HG03558 (cell line): ENCODE data around the gene SEMA3D.

Experiments used
- ATAC-seq: cut with Tn5 transposase; IDR thresholded peaks from one replicate; pipeline ENCODE4 v1.9.1; 2021; ENCODE audit warnings: moderate number of reproducible peaks; ENCODE audit not compliant: unreplicated experiment; ENCODE audit errors: extremely low read depth

SEMA3D gene

GRCh38 chr7:85133560-85133959, 53.3 kb downstream of the SEMA3D start:
- no peak for ATAC-seq

DNA sequence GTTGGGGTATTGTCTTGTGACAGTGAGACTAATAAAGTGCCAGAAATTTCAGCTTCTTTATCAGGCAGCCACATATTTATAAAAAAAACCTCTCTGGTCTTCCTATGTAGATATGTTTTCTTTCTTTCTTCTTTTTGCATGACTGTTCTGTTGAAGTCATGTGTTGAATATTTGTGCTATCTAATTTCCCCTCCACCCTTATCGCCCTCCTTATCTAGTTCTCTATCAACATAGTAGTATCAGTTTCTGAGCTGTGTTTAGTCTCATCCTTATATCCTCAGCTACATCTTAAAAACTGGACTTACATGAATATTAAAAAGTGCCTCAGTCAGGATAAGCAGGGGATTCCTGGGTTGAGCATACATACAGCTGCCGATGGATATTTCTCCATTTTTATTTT, 53.9 kb downstream of the SEMA3D start:
- ATAC-seq: no peak

DNA sequence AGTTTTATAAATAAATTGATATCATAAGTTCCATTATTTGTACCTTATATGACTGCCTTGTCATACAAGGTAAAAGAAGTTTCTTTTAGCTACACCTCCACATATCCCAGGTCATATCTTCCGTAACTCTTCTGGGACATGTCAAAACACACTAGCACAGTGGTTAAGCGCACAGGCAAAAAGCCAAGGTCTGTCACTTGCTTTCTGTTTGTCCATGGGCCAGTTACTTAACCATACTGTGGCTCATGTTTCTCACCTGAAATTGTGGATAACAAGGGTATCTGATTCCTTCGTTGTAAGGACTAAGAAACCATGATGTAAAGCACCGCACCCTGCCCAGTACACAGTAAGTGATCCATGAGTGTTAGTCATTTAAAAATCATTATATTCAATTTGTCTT, 56.2 kb downstream of the SEMA3D start:
- ATAC-seq: no peak

GRCh38 chr7:85126383-85126782, 60.5 kb downstream of the SEMA3D start:
- ATAC-seq: no peak

- ATAC-seq: no peak
Observed at GRCh38 chr7:85125651-85126131, 61.2 kb downstream of the SEMA3D start.

DNA sequence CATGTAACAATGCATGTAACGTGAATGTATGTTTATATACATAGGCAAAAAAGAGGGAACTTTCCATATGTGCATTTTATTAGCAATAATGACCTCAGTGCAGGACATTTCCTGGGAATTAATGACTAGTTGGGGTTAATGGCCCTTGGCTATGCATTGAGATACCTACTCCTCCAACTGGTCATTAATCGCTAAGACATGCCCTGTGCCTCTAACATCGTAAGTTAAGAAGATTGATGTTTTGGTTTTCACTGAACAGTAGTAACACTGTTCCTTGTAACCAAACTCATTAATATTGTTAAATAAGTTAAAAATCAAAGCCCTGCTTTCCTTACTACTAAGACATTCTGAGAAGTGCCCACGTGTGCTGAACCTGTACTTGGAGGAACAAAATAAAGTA, 61.7 kb downstream of the SEMA3D start:
- no peak for ATAC-seq

- ATAC-seq: no peak
Observed at GRCh38 chr7:85119934-85120333, 66.9 kb downstream of the SEMA3D start.

GRCh38 chr7:85115862-85116261, 71.0 kb downstream of the SEMA3D start:
- no peak for ATAC-seq

DNA sequence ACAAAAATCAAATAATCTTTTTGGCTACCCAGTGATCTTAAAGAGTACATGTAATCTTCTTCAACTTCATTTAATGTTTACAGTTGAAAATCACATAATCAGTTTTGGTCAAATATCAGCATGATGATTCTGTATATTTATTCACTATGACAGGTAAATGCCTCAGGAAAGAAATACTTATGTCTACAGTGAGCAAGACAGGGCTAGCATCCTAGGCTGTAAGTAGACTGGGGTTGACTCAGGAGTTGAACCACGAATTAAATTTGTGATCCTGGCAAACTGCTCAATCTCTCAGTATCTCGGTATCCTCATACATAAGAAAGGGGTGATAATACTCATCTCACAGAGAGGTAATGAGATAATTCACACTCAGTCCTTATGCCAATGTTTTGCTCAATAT, 71.8 kb downstream of the SEMA3D start:
- no peak for ATAC-seq

DNA sequence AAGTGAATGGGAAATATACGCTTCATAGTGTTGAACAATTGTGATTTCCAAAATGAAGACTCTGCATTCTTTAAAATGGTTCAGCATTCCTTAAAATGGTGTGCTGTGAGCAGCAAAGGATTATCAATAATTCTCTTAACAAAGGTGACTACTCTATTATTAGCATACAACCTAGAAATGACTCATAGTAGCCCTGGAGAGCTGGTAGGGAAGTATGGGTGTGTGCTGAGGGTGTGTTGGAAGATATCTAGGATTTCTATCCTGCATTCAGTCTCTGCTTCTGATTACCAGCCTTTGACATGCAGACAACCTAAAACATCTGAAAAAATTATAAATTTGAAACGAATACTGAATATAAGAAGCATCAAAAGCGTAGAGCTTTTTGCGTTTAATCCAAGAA, 72.5 kb downstream of the SEMA3D start:
- ATAC-seq: no peak

GRCh38 chr7:85111761-85112160, 75.1 kb downstream of the SEMA3D start:
- no peak for ATAC-seq

- no peak for ATAC-seq
Observed at GRCh38 chr7:85106719-85107118, 80.1 kb downstream of the SEMA3D start.

DNA sequence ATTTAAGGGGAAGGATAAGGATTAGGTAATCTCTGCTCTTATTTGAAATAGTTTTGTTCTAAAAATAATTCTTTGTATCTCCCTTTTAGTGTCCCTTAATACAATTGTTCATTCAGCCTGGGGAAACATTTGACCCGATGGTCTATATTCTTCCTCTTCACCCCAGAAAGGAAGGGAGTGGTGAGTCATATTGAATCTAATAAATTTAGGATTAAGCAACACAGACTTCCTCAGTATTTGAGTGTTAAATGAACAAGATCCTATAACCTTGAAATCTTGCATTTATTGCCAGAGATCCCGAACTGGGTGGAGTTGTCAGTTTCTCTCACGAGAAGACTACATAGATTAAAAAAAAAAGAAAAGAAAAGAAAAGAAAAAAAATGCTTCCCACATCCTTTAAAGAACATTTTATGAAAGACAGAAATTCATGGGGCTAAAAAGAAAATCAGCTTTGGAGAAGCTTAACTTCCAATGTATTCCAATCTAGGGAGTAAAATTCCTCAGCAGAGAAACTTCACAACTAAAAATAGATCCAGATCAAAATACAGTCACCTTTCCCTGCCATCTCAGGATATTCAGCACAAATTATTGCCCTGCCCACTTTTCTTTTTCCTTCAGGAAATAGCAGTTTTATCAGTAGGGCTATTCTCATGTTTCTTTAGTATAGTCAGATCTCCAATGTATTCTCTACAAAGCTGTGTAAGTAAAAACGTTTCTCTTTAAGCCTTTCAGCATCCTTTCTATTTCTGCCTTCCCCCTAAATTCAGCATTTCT, 82.2 kb downstream of the SEMA3D start:
- no peak for ATAC-seq

GRCh38 chr7:85103962-85104361, 82.9 kb downstream of the SEMA3D start:
- ATAC-seq: no peak

DNA sequence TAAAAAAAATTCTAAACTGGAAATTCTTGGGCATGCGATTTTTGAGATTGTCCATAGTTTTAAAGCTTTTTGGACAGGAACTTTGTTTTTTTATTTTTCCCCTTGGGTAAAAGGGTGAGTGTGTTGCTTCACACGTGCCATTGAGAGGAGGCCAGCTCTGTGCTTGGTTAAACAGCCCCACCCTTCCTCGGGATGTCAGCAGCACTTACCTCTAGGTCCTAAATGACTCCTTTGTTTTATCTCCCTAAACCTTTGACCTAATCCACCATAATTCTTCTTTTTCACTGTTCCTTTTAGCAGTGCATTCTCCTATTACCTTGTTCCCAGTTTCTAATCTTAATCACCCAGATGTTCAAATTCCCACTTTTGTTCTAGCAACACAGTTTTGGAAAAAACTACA, 83.5 kb downstream of the SEMA3D start:
- ATAC-seq: no peak

- ATAC-seq: no peak
Observed at GRCh38 chr7:85102813-85103350, 84.0 kb downstream of the SEMA3D start.

DNA sequence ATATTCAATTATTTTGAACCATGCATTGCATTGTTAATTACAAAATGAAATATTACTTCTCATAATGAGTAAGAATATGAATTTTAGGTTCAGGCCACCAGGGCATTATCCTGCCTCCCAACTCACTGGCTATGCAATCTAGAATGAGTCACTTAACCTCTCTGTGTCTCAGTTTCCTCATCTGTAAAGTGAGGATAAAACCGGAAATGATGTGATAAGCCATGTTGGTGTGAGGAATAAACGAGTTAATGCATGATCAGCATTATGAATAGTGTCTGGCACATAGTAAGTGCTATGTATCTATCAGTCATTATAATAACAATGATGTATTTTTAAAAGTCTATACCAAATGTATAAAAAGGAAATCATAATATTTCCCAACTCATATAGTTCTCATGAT, 85.5 kb downstream of the SEMA3D start:
- no peak for ATAC-seq

DNA sequence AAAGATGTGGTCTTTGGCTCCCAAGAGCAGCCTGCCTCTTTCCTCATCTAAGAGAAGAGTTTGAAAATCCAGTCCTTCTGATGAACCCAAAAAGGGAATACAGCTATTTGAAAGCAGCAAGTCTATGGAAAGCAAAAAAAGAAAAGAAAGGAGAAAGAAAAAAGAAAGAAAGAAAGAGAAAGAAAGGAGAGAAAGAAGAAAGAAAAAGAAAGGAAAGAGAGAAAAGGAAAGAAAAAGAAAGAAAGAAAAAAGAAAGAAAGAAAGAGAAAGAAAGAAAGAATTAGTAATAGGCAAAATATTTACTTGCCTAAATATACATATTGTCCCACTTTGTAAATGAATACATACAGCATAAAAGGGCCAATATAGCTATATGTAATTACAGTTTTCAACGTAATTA, 89.0 kb downstream of the SEMA3D start:
- no peak for ATAC-seq

GRCh38 chr7:85095806-85096205, 91.0 kb downstream of the SEMA3D start:
- no peak for ATAC-seq

- ATAC-seq: no peak
Observed at GRCh38 chr7:85095366-85095765, 91.5 kb downstream of the SEMA3D start.

- ATAC-seq: no peak
Observed at GRCh38 chr7:85094046-85094725, 92.7 kb downstream of the SEMA3D start.

GRCh38 chr7:85091565-85091928, 95.3 kb downstream of the SEMA3D start:
- ATAC-seq: no peak
